SU-DHL-6 (cell line): Measurements from ENCODE around the gene MIB2.

Experiments used
- H2AFZ ChIP-seq: fragments of 200-600 bp; sonication (generic); 2 replicates; pipeline ENCODE4 v1.6.1; 2014; ENCODE audit warnings: low read depth, mild to moderate bottlenecking, moderate library complexity, mixed read lengths, antibody characterized with exemption, low read length; ENCODE audit not compliant: severe bottlenecking
- H3F3A ChIP-seq: fragments of 200-600 bp; shearing (Covaris generic); 2 replicates; pipeline ENCODE4 v1.6.0; 2016; ENCODE audit warnings: antibody characterized with exemption, mild to moderate bottlenecking; ENCODE audit not compliant: insufficient read depth
- H3K27ac ChIP-seq: fragments of 200-600 bp; sonication (generic); 2 replicates; pipeline ENCODE4 v1.5.1; 2016; ENCODE audit warnings: low read depth, mild to moderate bottlenecking, low read length, moderate library complexity, mixed read lengths
- H3K27me3 ChIP-seq: fragments of 200-600 bp; sonication (generic), shearing (Covaris generic); 2 replicates; pipeline ENCODE4 v1.6.0; 2014; ENCODE audit warnings: mild to moderate bottlenecking, low read length
- H3K36me3 ChIP-seq: fragments of 200-600 bp; sonication (generic); 2 replicates; pipeline ENCODE4 v1.6.1; 2014; ENCODE audit warnings: mild to moderate bottlenecking, low read length, mixed read lengths
- H3K4me2 ChIP-seq: fragments of 300-600, 200-600 bp; shearing (Covaris generic), sonication (generic); 2 replicates; pipeline ENCODE4 v1.6.0; 2014; ENCODE audit warnings: low read length, low read depth, mild to moderate bottlenecking; ENCODE audit not compliant: poor library complexity, severe bottlenecking
- H3K4me3 ChIP-seq: fragments of 200-600 bp; sonication (generic); 2 replicates; pipeline ENCODE4 v1.5.1; 2014; ENCODE audit warnings: antibody characterized with exemption, low read length, mild to moderate bottlenecking, mixed read lengths; ENCODE audit not compliant: insufficient read depth, poor library complexity, severe bottlenecking
- H3K79me2 ChIP-seq: fragments of 200-600 bp; sonication (generic); 2 replicates; pipeline ENCODE4 v1.6.1; 2014; ENCODE audit warnings: mild to moderate bottlenecking, low read length, moderate library complexity; ENCODE audit not compliant: insufficient read depth
- H3K9ac ChIP-seq: fragments of 200-600 bp; sonication (generic); 2 replicates; pipeline ENCODE4 v1.7.0; 2014; ENCODE audit warnings: mild to moderate bottlenecking, low read length
- H3K9me2 ChIP-seq: fragments of 200-600 bp; sonication (generic); replicated peaks from 2 replicates; pipeline ENCODE4 v1.6.1; 2014; ENCODE audit warnings: low read length; ENCODE audit not compliant: insufficient read depth
- H3K9me3 ChIP-seq: fragments of 200-600 bp; sonication (generic); 2 replicates; pipeline ENCODE4 v1.6.1; 2014; ENCODE audit warnings: low read length, mixed read lengths; ENCODE audit not compliant: insufficient read depth
- H4K20me1 ChIP-seq: fragments of 200-600 bp; sonication (generic); 2 replicates; pipeline ENCODE4 v1.6.1; 2014; ENCODE audit warnings: low read depth, mild to moderate bottlenecking, antibody characterized with exemption, low read length, moderate library complexity, mixed read lengths
- CTCF ChIP-seq: fragments of 200-600 bp; sonication (generic); IDR thresholded peaks from one replicate; pipeline ENCODE4 v1.5.1; 2017; ENCODE audit warnings: antibody characterized with exemption, mild to moderate bottlenecking, low read length, moderate library complexity; ENCODE audit not compliant: insufficient read depth, poor library complexity, severe bottlenecking
- EZH2phosphoT487 ChIP-seq: fragments of 200-600 bp; sonication (generic), shearing (Covaris generic); conservative IDR thresholded peaks from 2 replicates; pipeline ENCODE4 v1.6.1; 2018; ENCODE audit warnings: mild to moderate bottlenecking, antibody characterized with exemption, low read length, moderate library complexity, mixed read lengths

The MIB2 gene

GRCh38 chr1:1626207-1627141 is 11.2 kb downstream of the MIB2 start:
- TF ChIP-seq EZH2phosphoT487 (no peak), CTCF (no peak)
- no peak overlapping the region for H3K4me2 ChIP-seq
- no peak overlapping the region for H2AFZ ChIP-seq
- H3K79me2 ChIP-seq, result no peaks in the 10 kb centered on the region
- H3K27ac ChIP-seq, result no peak overlapping the region
- H3K9me2 ChIP-seq, result no peaks in the 10 kb centered on the region
- no peak overlapping the region for H3K4me3 ChIP-seq
- H3K9ac ChIP-seq, result no peak overlapping the region
- H3K36me3 ChIP-seq, result no peaks in the 10 kb centered on the region
- no peaks in the 10 kb centered on the region for H3F3A ChIP-seq
- H3K27me3 ChIP-seq, result no peaks in the 10 kb centered on the region
- H3K9me3 ChIP-seq, result no peaks in the 10 kb centered on the region
- H4K20me1 ChIP-seq, result no peaks in the 10 kb centered on the region

GRCh38 chr1:1627261-1627828 is 12.0 kb downstream of the MIB2 start:
- no peak for TF ChIP-seq CTCF
- TF ChIP-seq EZH2phosphoT487, result no peak
- no peaks in the 10 kb centered on the region for H3K27me3 ChIP-seq

GRCh38 chr1:1627829-1628753 is 12.8 kb downstream of the MIB2 start:
- Histone ChIP-seq H3K27ac (no peak overlapping the region), H3K27me3 (no peaks in the 10 kb centered on the region), H3K9ac (peak overlapping the region; percentile 61; the same call in 1 of the 2 replicates), H3K9me3 (no peaks in the 10 kb centered on the region), H3K4me3 (no peak overlapping the region), H2AFZ (no peak overlapping the region), H3K36me3 (no peaks in the 10 kb centered on the region), H3K4me2 (peak overlapping the region; percentile 65), H3F3A (no peaks in the 10 kb centered on the region), H4K20me1 (no peaks in the 10 kb centered on the region), H3K9me2 (no peaks in the 10 kb centered on the region), H3K79me2 (no peaks in the 10 kb centered on the region)
- TF ChIP-seq EZH2phosphoT487, result no peak
- no peak for TF ChIP-seq CTCF

More at GRCh38 chr1:1627261-1627828, 12.0 kb downstream of the MIB2 start:
- Histone ChIP-seq H3K9me3 (no peaks in the 10 kb centered on the region), H3K36me3 (no peaks in the 10 kb centered on the region), H2AFZ (no peak overlapping the region), H3K4me3 (no peak overlapping the region), H3K9ac (no peak overlapping the region), H3K4me2 (no peak overlapping the region), H4K20me1 (no peaks in the 10 kb centered on the region), H3K79me2 (no peaks in the 10 kb centered on the region), H3F3A (no peaks in the 10 kb centered on the region), H3K9me2 (no peaks in the 10 kb centered on the region), H3K27ac (no peak overlapping the region)
